GM23338 (cell line): ENCODE results near the gene CFAP58.

ENCODE experiments used
- CREB1 ChIP-seq: fragments of 250-450 bp; sonication (Bioruptor Pico); IDR thresholded peaks from 2 replicates; pipeline ENCODE4 v1.5.0; 2020; ENCODE audit warnings: low read depth, mild to moderate bottlenecking, moderate library complexity
- EZH2 ChIP-seq: fragments of 200-600 bp; sonication (generic); IDR thresholded peaks from one replicate; pipeline ENCODE4 v1.8.0; 2017; ENCODE audit warnings: antibody characterized with exemption, mild to moderate bottlenecking, low read depth; ENCODE audit not compliant: unreplicated experiment
- EZH2phosphoT487 ChIP-seq: fragments of 200-600 bp; sonication (generic); IDR thresholded peaks from one replicate; pipeline ENCODE4 v1.8.1; 2018; ENCODE audit warnings: antibody characterized with exemption; ENCODE audit not compliant: unreplicated experiment
- JUNB ChIP-seq: IDR thresholded peaks from one replicate; pipeline ENCODE4 v1.6.1; 2016; ENCODE audit warnings: antibody characterized with exemption; ENCODE audit not compliant: unreplicated experiment
- NANOG ChIP-seq: IDR thresholded peaks from 2 replicates; pipeline ENCODE4 v1.6.1; 2016; ENCODE audit warnings: antibody characterized with exemption, borderline replicate concordance
- POLR2AphosphoS5 ChIP-seq: IDR thresholded peaks from 2 replicates; pipeline ENCODE4 v1.6.1; 2016; ENCODE audit warnings: antibody characterized with exemption, low read depth
- TF ChIP-seq, protein P1 (sequence below), 2 experiments: fragments of 200-600 bp in 1 of 2; sonication (generic) in 1 of 2; conservative IDR thresholded peaks; 2 replicates each; pipeline versions ENCODE4 v1.5.1 to v1.6.1; 2016 to 2017; ENCODE audit warnings: antibody characterized with exemption in 2 of 2, low read depth in 2 of 2, mild to moderate bottlenecking in 2 of 2, moderate library complexity in 1 of 2
- TF ChIP-seq, protein P2 (sequence below): IDR thresholded peaks from one replicate; pipeline ENCODE4 v1.6.1; 2018; ENCODE audit warnings: antibody characterized with exemption; ENCODE audit not compliant: unreplicated experiment

DNA sequence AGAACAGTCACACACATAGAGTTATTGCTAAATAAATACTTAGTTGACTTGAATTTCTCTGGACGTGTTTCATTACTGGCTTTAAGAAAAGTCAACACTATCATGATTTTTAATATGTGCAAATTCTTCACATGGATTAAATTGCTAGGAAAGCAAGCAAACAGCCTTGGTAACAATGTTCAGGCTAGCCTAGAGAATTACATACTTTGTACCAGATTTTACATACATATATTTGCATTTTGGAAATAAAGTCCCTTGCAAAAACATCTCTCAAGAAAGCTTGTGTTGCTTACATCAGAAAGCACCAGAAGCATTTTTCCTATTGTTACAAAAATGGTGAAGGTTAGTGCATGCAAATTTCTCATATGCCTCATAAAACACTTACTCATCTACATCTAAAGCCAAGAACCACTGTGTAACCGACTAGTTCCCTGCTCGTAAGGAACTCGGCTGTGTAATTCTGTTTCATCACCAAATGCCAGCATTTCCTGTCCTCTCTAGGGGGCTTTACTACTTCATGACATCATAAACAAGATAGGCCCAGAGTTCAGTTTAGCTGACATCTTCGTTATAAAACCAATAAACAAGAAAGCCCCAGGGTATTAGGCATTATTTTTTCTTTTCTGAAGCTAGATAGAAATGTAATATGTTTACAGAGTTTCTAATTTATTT is 87.8 kb downstream of the CFAP58 start:
- TF ChIP-seq, protein P1, sequence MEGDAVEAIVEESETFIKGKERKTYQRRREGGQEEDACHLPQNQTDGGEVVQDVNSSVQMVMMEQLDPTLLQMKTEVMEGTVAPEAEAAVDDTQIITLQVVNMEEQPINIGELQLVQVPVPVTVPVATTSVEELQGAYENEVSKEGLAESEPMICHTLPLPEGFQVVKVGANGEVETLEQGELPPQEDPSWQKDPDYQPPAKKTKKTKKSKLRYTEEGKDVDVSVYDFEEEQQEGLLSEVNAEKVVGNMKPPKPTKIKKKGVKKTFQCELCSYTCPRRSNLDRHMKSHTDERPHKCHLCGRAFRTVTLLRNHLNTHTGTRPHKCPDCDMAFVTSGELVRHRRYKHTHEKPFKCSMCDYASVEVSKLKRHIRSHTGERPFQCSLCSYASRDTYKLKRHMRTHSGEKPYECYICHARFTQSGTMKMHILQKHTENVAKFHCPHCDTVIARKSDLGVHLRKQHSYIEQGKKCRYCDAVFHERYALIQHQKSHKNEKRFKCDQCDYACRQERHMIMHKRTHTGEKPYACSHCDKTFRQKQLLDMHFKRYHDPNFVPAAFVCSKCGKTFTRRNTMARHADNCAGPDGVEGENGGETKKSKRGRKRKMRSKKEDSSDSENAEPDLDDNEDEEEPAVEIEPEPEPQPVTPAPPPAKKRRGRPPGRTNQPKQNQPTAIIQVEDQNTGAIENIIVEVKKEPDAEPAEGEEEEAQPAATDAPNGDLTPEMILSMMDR (conservative IDR thresholded peaks at IDR 0.05; ENCODE audit: low read depth in 2 of 2): no peak
- TF ChIP-seq EZH2: no peak
- TF ChIP-seq NANOG: no peak
- no peak for TF ChIP-seq JUNB
- no peak for TF ChIP-seq POLR2AphosphoS5
- TF ChIP-seq EZH2phosphoT487: no peak
- TF ChIP-seq, protein P2, sequence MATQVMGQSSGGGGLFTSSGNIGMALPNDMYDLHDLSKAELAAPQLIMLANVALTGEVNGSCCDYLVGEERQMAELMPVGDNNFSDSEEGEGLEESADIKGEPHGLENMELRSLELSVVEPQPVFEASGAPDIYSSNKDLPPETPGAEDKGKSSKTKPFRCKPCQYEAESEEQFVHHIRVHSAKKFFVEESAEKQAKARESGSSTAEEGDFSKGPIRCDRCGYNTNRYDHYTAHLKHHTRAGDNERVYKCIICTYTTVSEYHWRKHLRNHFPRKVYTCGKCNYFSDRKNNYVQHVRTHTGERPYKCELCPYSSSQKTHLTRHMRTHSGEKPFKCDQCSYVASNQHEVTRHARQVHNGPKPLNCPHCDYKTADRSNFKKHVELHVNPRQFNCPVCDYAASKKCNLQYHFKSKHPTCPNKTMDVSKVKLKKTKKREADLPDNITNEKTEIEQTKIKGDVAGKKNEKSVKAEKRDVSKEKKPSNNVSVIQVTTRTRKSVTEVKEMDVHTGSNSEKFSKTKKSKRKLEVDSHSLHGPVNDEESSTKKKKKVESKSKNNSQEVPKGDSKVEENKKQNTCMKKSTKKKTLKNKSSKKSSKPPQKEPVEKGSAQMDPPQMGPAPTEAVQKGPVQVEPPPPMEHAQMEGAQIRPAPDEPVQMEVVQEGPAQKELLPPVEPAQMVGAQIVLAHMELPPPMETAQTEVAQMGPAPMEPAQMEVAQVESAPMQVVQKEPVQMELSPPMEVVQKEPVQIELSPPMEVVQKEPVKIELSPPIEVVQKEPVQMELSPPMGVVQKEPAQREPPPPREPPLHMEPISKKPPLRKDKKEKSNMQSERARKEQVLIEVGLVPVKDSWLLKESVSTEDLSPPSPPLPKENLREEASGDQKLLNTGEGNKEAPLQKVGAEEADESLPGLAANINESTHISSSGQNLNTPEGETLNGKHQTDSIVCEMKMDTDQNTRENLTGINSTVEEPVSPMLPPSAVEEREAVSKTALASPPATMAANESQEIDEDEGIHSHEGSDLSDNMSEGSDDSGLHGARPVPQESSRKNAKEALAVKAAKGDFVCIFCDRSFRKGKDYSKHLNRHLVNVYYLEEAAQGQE: no peak
- peak; percentile 32; the same call in 1 of the 2 replicates for TF ChIP-seq CREB1 (CRISPR knock-in tag)
